ENCODE data around the gene CFAP68. TPM values are rescaled to one million over a fixed set of nuclear protein-coding genes. Genes with fewer than 3 reads are reported as not detected.

Gene CFAP68
- total and polyA plus RNA-seq, 9 of the 15 experiments (the other 6 are each of a cell fraction or from before 2014, with no cell fraction given) = 22.8 to 72.3 (median 52.5) TPM

DNA sequence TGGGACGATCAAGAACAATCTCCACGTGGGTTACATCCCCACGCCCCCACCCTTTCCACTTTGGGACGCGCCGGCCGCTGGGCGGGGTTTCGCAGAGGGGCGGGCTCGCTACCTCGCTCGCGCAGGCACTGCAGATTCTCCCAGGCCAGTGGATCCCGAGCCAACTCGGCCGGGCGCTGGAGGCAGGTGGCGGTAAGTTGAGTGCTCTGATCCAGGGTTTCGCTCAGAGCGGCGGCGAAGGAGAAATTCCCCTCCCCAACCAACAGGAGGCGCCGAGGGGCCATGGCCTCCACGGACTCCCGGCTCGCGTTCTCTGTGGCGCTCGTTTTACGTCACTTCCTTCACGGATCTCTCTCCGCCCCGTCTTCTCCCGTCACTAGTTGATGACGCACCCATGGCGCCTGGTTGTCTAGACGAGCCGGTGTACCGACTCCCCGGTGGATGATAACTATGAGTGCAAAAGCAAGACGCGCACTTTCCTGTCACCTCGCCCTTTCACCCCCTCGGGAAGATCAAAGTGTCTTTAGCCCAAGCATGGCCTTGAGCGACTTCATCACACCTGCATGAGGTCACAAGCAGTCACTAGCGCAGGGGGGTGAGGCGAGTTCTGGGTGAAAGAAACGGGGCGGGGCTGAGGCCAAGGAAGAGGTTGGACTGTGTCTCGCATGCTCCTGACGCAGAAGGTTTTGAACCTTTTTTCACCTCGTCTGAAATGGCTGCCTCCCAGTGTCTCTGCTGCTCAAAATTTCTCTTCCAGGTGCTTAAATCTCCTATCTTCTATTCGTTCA, at the start of gene CFAP68, which contains the start of gene FDXACB1 (continued):
- TF ChIP-seq NR2C1 (IDR thresholded peaks at IDR 0.05) = peak; percentile 77
- TF ChIP-seq NR2C1 (tag; IDR thresholded peaks at IDR 0.05) = peak; percentile 84
- TF ChIP-seq ZNF41 (CRISPR knock-in tag; conservative IDR thresholded peaks at IDR 0.05) = no peak
- no peak for TF ChIP-seq EHMT2 (IDR thresholded peaks at IDR 0.05)
- no peak for TF ChIP-seq RBM14 (IDR thresholded peaks at IDR 0.05; ENCODE audit: borderline replicate concordance, insufficient read depth, low read depth, low read length)
- TF ChIP-seq SETDB1 (IDR thresholded peaks at IDR 0.05; ENCODE audit: low read length) = no peak
- TF ChIP-seq CBFA2T2 (conservative IDR thresholded peaks at IDR 0.05) = no peak
- no peak for TF ChIP-seq PPARD (CRISPR knock-in tag; IDR thresholded peaks at IDR 0.05)
- TF ChIP-seq, protein P1, sequence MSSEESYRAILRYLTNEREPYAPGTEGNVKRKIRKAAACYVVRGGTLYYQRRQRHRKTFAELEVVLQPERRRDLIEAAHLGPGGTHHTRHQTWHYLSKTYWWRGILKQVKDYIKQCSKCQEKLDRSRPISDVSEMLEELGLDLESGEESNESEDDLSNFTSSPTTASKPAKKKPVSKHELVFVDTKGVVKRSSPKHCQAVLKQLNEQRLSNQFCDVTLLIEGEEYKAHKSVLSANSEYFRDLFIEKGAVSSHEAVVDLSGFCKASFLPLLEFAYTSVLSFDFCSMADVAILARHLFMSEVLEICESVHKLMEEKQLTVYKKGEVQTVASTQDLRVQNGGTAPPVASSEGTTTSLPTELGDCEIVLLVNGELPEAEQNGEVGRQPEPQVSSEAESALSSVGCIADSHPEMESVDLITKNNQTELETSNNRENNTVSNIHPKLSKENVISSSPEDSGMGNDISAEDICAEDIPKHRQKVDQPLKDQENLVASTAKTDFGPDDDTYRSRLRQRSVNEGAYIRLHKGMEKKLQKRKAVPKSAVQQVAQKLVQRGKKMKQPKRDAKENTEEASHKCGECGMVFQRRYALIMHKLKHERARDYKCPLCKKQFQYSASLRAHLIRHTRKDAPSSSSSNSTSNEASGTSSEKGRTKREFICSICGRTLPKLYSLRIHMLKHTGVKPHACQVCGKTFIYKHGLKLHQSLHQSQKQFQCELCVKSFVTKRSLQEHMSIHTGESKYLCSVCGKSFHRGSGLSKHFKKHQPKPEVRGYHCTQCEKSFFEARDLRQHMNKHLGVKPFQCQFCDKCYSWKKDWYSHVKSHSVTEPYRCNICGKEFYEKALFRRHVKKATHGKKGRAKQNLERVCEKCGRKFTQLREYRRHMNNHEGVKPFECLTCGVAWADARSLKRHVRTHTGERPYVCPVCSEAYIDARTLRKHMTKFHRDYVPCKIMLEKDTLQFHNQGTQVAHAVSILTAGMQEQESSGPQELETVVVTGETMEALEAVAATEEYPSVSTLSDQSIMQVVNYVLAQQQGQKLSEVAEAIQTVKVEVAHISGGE (CRISPR knock-in tag; IDR thresholded peaks at IDR 0.05) = peak in 2 of 3 experiments; percentile 30 to 80; a peak in 3 of 6 replicates
- no peak for TF ChIP-seq SREBF2 (CRISPR knock-in tag; IDR thresholded peaks at IDR 0.05)
- TF ChIP-seq NR3C1 (CRISPR knock-in tag; IDR thresholded peaks at IDR 0.05) = no peak
- TF ChIP-seq, protein P2, sequence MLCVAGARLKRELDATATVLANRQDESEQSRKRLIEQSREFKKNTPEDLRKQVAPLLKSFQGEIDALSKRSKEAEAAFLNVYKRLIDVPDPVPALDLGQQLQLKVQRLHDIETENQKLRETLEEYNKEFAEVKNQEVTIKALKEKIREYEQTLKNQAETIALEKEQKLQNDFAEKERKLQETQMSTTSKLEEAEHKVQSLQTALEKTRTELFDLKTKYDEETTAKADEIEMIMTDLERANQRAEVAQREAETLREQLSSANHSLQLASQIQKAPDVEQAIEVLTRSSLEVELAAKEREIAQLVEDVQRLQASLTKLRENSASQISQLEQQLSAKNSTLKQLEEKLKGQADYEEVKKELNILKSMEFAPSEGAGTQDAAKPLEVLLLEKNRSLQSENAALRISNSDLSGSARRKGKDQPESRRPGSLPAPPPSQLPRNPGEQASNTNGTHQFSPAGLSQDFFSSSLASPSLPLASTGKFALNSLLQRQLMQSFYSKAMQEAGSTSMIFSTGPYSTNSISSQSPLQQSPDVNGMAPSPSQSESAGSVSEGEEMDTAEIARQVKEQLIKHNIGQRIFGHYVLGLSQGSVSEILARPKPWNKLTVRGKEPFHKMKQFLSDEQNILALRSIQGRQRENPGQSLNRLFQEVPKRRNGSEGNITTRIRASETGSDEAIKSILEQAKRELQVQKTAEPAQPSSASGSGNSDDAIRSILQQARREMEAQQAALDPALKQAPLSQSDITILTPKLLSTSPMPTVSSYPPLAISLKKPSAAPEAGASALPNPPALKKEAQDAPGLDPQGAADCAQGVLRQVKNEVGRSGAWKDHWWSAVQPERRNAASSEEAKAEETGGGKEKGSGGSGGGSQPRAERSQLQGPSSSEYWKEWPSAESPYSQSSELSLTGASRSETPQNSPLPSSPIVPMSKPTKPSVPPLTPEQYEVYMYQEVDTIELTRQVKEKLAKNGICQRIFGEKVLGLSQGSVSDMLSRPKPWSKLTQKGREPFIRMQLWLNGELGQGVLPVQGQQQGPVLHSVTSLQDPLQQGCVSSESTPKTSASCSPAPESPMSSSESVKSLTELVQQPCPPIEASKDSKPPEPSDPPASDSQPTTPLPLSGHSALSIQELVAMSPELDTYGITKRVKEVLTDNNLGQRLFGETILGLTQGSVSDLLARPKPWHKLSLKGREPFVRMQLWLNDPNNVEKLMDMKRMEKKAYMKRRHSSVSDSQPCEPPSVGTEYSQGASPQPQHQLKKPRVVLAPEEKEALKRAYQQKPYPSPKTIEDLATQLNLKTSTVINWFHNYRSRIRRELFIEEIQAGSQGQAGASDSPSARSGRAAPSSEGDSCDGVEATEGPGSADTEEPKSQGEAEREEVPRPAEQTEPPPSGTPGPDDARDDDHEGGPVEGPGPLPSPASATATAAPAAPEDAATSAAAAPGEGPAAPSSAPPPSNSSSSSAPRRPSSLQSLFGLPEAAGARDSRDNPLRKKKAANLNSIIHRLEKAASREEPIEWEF (CRISPR knock-in tag; IDR thresholded peaks at IDR 0.05) = no peak
- TF ChIP-seq MYBL2 (IDR thresholded peaks at IDR 0.05; ENCODE audit: low read depth) = no peak; the same call in 1 of the 2 replicates
- no peak for TF ChIP-seq MYBL2 (CRISPR knock-in tag; IDR thresholded peaks at IDR 0.05; ENCODE audit: borderline replicate concordance)
- TF ChIP-seq TCF3 (CRISPR knock-in tag; IDR thresholded peaks at IDR 0.05) = peak; percentile 43; the same call in 1 of the 2 replicates
- no peak for TF ChIP-seq RUNX1 (IDR thresholded peaks at IDR 0.05; ENCODE audit: low read depth)
- TF ChIP-seq, protein P3, sequence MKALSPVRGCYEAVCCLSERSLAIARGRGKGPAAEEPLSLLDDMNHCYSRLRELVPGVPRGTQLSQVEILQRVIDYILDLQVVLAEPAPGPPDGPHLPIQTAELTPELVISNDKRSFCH (CRISPR knock-in tag; IDR thresholded peaks at IDR 0.05) = no peak
- TF ChIP-seq, protein P3 (tag; IDR thresholded peaks at IDR 0.05) = 0 out of 2 replicates have a peak, but pooled peaks have one; percentile 41
- TF ChIP-seq ZC3H8 (IDR thresholded peaks at IDR 0.05) = no peak
- TF ChIP-seq ZNF77 (CRISPR knock-in tag; IDR thresholded peaks at IDR 0.05) = no peak
- TF ChIP-seq ZNF282 (CRISPR knock-in tag; IDR thresholded peaks at IDR 0.05) = no peak
